Activated CD4-positive, alpha-beta T cell treated with anti-CD3 and anti-CD28 coated beads, Interleukin-2, amount 50 U/mL, for 1 hour (primary cell): Measurements from ENCODE around the gene KCNJ13.
A peak's percentile ranks its signal among the peaks of the same experiment; 100 is the strongest.
"Not testable (repeated sequence)": the region's sequence is repeated elsewhere in the genome, so short reads cannot be mapped to it uniquely, and the experiment has no call there.

Experiments
- DNase-seq: peaks from one replicate; pipeline ENCODE4 v3.0.0-alpha.2; 2020

Gene KCNJ13

DNA sequence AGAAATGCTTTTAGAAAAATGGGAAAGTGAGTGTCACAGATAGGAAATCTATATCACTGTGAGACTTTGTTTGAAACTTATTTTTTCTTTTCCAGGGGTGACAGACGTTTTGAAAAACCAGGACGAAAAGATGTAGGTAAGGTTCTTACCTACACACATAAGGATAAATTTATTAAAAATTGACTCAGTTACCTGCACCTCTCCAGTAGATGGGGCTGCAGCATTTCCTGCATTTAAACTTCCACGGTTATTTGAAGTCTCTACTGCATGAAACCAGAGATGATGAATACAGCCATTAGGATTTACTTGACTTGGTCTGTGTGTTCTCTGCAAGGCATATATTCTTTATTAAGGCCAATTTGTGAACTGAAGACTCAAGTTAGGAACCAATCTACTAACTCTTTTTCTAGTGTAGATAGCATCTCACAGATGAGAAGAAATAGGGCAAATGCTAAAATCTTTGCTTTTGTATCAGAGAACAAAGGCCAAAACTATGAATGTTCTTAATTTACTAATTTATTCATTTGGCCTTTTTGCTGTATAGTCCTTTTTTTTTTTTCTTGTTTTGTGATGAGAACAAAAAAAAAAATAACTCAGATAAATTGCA is 15.0 kb downstream of the KCNJ13 start:
- peak; percentile 18 for DNase-seq

DNA sequence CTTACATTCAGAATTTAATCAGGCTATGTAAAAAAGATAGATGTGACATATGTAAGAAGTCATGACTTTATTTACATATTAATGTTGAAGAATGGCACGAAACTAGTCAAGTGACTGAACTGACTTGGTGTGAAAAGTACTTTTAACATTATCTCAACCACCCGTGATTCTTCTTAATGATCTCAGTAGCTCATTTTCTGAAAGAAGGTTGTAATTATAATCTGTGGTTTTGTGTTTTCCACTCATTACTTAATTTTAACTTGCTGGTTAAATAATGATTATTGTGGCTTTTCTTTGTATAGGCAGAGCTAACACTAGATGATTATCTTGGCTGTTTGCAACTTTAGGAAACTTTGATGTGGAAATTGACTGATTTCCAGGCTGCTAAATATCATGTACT is 18.5 kb downstream of the KCNJ13 start:
- no peak for DNase-seq

DNA sequence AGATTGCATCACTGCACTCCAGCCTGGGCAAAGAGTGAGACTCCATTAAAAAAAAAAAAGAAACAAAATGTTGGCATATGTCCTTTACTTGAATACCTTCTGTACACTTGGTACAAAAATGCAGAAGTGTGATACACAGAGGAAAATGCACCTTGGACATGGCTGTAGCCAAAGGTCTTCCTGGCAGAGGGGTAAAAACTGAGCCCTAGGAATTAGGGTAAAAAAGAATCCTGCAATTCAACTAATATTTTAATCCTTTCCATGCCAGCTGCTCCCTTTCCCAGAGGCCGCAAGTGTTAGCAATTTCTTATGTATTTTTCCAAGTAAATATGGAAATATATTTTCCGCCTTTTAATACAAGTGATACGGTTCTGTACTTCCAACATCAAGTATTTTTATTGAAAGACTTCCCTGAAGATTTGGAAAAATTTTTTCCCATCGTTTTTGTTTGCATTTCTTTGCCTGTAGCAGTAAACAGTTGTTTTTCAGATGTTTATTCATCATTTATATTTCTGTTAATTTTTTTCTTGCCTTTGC is 26.2 kb downstream of the KCNJ13 start:
- no peak for DNase-seq

DNA sequence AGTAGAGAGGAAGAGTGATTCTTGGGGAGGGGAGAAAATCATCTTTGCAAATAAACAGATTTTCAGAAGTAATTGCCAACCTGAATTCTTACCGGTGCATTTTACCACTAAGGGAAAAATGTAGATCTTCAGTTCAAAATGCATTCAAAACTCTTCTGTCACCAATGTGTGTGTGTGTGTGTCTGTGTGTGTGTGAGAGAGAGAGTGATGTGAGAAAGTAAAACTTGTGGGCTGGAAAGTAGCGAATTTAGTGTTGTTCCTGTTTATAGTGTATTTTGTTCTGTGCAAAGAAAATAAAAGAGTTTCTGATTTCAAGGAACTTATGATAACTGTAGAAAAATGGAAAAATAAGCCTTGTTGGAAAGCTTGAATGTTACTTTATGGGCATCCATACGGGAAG is 27.0 kb downstream of the KCNJ13 start:
- DNase-seq, result no peak

DNA sequence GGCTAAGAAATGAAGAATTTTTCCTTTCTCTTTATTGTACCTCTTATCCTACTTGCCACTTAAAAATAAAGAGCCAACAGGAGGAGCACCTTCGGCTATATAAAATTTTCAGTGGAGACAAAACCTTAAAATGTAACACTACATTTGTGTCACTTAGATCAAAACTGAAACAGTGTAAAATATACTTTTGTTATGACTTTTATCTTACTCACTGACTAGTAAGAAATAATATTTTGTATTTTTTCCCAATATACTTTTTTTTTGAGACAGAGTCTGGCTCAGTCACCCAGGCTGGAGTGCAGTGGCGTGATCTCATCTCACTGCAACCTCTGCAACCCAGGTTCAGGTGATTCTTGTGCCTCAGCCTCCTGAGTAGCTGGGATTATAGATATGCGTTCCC is 28.3 kb downstream of the KCNJ13 start:
- DNase-seq, result no peak

DNA sequence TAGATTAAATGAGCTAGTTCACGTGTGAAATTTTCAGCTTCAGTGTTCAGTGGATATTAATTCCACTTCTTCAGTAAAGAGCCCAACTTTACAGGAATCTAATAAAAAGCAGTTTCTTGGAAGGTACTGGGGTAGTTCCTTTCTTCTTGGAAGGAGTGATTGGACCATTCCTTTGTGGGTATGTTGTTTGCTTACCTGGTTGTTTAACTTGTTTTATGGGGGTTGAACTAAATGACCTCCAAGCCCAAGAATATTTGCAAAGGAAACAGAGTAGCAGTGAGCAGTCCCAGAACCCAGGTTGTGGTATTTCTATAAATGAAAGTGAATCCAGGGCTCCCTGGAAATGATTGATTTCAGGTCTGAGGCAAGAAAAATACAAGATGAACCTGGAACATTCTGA is 31.4 kb downstream of the KCNJ13 start:
- DNase-seq, result no peak

DNA sequence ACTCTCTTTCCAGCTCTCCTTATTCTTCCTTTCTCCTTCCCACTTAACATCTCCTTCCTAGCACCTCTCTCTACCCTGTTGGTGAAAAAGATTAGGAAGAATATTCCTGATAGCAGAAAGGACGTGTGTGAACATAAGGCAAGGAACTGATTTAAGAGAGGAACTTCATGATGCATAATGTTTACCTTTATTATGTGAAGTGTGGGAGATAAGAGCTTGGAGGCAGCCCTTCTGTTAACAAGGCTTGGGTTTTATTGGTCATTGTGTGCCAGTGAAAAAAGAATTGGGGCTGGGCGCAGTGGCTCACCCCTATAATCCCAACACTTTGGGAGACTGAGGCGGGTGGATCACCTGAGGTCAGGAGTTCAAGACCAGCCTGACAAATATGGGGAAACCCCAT is 34.4 kb downstream of the KCNJ13 start:
- DNase-seq, result no peak

DNA sequence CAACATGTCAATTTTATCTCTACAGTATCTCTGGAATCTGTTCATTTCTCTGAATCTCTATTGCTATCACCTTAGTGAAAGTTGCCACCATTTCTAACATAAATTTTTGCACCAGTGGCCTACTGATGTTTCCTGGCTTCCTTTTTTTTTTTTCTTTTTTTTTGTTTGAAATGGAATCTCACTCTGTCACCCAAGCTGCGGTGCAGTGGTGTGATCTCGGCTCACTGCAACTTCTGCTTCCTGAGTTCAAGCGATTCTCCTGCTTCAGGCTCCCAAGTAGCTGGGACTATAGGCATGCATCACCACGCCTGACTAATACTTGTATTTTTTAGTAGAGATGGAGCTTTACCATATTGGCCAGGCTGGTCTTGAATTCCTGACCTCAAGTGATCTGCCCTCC is 35.1 kb downstream of the KCNJ13 start:
- DNase-seq, result no peak

DNA sequence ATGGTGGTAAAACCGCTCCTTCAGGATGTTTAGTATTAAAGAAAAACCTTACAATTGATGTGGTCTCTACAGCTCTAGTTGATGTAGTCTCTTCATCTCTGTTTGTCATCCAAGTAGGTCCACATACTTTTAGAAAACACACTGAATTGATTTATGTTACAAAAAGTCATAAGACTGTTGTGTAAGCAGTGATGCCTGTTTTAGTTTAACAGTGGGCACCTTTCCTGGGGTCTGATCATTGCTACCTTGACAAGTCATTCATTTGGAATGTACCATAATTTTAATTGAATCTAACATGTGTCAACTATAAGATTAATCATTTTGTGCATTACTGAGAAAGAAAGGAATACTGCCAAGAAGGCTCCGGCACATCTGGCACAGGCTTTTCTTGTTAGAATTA is 44.9 kb downstream of the KCNJ13 start:
- DNase-seq, result no peak

DNA sequence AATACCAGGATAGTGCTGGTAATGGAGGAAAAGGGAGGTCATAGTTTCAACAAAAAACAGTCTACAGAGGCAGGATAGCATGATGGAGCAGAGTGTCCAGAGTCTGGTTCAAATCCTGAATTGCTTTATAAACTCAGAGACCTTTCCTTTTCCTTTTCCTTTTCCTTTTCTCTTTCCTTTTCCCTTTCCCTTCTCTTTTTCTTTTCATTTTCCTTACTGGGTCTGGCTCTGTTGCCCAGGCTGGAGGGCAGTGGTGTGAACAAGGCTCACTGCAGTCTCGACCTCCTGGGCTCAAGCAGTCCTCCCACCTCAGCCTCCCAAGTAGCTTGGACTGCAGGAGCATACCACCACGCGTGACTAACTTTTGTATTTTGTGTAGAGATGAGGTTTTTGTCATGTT is 47.6 kb downstream of the KCNJ13 start:
- no peak for DNase-seq

DNA sequence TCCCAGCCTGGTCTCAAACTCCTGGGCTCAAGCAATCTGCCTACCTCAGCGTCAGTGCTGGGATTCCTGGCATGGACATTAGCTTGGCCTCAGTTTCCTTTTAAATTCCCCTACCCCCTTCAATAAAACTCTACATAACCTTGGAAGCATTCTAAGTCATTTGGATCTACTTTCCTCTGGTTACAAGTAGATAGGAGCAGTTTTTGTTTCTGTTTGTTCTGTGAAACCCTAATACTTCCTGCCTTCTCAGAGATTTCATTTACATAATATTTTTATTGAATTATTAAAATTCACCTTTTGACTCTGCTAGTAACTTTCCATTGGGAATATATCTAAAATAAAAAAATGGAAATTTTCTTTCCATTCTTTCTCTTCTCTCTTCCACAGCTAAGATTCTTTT is 53.3 kb downstream of the KCNJ13 start:
- DNase-seq, result no peak

DNA sequence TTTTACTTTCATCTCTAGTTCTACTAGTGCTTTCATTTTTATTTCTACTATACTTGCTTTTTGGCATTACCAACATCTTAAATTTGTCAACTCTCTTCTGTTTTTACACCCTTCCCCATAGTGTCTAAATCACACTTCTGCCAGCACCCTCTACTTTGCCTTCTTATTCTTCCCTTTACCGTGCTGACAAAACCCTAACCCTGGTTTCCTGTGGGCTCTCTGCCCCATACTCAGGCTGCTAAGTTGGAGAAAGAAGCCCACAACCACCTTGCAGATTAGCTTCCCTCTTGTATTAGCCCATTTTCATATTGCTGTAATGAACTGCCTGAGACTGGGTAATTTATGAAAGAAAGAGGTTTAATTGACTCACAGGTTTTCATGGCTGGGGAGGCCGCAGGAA is 54.5 kb downstream of the KCNJ13 start:
- DNase-seq, result no peak

DNA sequence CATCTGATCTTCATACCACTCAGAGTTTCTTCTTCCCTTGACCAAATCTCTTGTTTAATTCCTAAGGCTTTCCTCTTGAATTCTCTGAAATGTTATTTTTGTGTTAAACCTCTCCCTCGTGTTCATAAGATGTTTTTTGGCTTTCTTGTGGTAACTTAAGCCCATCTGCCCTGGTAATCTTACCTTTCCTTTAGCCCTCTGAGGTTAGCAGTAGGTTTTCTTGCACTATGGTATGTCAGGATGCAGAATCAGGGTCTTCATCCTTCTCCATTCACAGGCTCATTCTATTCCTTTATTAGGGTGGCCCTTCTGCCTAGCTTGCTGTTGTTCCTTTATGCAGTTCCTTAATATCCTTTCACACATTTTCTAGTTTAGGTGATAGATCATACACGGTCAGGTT is 55.1 kb downstream of the KCNJ13 start:
- no peak for DNase-seq

DNA sequence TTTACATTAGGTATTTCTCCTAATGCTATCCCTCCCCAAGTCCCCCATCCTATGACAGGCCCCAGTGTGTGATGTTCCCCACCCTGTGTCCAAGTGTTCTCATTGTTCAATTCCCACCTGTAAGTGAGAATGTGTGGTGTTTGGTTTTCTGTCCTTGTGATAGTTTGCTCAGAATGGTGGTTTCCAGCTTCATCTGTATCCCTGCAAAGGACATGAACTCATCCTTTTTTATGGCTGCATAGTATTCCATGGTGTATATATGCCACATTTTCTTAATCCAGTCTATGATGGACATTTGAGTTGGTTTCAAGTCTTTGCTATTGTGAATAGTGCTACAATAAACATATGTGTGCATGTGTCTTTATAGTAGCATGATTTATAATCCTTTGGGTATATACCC is 56.3 kb downstream of the KCNJ13 start:
- DNase-seq, result not testable (repeated sequence)
